ENCODE results near the gene HMG20A. TPM values are rescaled to one million over a fixed set of nuclear protein-coding genes. Genes with fewer than 3 reads are reported as not detected.

The HMG20A gene
- total and polyA plus RNA-seq, 10 of the 15 experiments (the other 5 are each of a cell fraction or from before 2014, with no cell fraction given), result 30.0 to 98.7 (median 46.8) TPM

GRCh38 chr15:77484994-77485393, 64.3 kb downstream of the HMG20A start:
- ATAC-seq (no peak), DNase-seq (ENCODE audit: low read depth, low spot score) (no peak), FAIRE-seq (no peak)
- in situ Hi-C loops (cut with MboI) (no loop called here), intact Hi-C loops (cut with micrococcal nuclease; ENCODE audit: unreplicated experiment) (no loop called here)
- CTCF ChIA-PET, result interaction anchor here (0.6 to 1.3 kb wide), 3 partner anchors 9 to 281 kb away, joined by 3 to 4 read pairs (median 3); no protein-coding TSS in a partner anchor
- no peaks in the 10 kb centered on the region for H4K20me1 ChIP-seq (ENCODE audit: control insufficient read depth, insufficient read depth)
- SMC1A ChIA-PET (ENCODE audit: uncharacterized antibody, unreplicated experiment), result interaction anchor here (0.8 to 3.6 kb wide), 2 partner anchors 63 to 298 kb away, joined by 4 to 11 read pairs; no protein-coding TSS in a partner anchor
- H2AFZ ChIP-seq (ENCODE audit: control insufficient read depth, low read depth, low read length), result no peak overlapping the region
- no peaks in the 10 kb centered on the region for H3K9me3 ChIP-seq (replicated peaks; ENCODE audit: control insufficient read depth, insufficient read depth, low read length)
- no peaks in the 10 kb centered on the region for H3K79me2 ChIP-seq (ENCODE audit: control insufficient read depth, insufficient read depth, low read length)
- TF ChIP-seq FOXK2 (IDR thresholded peaks at IDR 0.05) (no peak), RFX5 (IDR thresholded peaks at IDR 0.05; ENCODE audit: low read depth, low read length) (no peak), POLR2AphosphoS5 (IDR thresholded peaks at IDR 0.05; ENCODE audit: low read length) (no peak), MYC (IDR thresholded peaks at IDR 0.05; ENCODE audit: insufficient read depth, insufficient read length, insufficient replicate concordance, low read length, severe bottlenecking) (no peak), CBX5 (IDR thresholded peaks at IDR 0.05; ENCODE audit: low read depth) (no peak), ASH2L (IDR thresholded peaks at IDR 0.05; ENCODE audit: borderline replicate concordance, low read depth) (no peak), STAT3 (IDR thresholded peaks at IDR 0.05; ENCODE audit: low read depth, low read length) (no peak), SREBF2 (IDR thresholded peaks at IDR 0.05; ENCODE audit: low read length) (no peak), POLR2A (IDR thresholded peaks at IDR 0.05; ENCODE audit: low read depth, low read length) (no peak), RELA (IDR thresholded peaks at IDR 0.05; ENCODE audit: borderline replicate concordance, partially characterized antibody) (no peak), WRNIP1 (IDR thresholded peaks at IDR 0.05; ENCODE audit: borderline replicate concordance, low read depth, low read length) (no peak), ZBTB4 (CRISPR knock-in tag; IDR thresholded peaks at IDR 0.05) (no peak)
- POLR2A ChIA-PET, result no interaction called here
- BruUV-seq (replicated peaks), result no TSS peak
- H3K9ac ChIP-seq (ENCODE audit: control insufficient read depth, insufficient read depth, low read length), result no peak overlapping the region
- H3K4me3 ChIP-seq, result no peak overlapping the region
- no peak overlapping the region for H3K27ac ChIP-seq (ENCODE audit: control insufficient read depth, insufficient read depth)
- no peaks in the 10 kb centered on the region for H3K27me3 ChIP-seq (replicated peaks in 1 of 2; ENCODE audit: control insufficient read depth in 2 of 2, insufficient read depth in 2 of 2, low read length in 1 of 2)
- no peaks in the 10 kb centered on the region for H3K4me1 ChIP-seq (ENCODE audit: control insufficient read depth, insufficient read depth, low read length)
- no peak overlapping the region for H3K4me2 ChIP-seq (ENCODE audit: control insufficient read depth, insufficient read depth)
- RAD21 ChIA-PET (ENCODE audit: unreplicated experiment), result interaction anchor here (0.9 kb wide), 1 partner anchor 61 kb away, joined by 3 read pairs; no protein-coding TSS in a partner anchor
- H3K36me3 ChIP-seq (ENCODE audit: control insufficient read depth in 2 of 2, insufficient read depth in 2 of 2, low read length in 1 of 2), result peaks cover 6 to 20% of the 10 kb centered on the region in 2 experiments
